GM20431 (cell line): ENCODE measurements around the gene CABP2.
"Not testable (repeated sequence)": the region's sequence is repeated elsewhere in the genome, so short reads cannot be mapped to it uniquely, and the experiment has no call there.

Source experiments
- in situ Hi-C: fragments of 300-500 bp; cut with MseI, MboI; formaldehyde crosslinking; loops from one replicate; pipeline ENCODE4 v1.15.0; 2020; ENCODE audit warnings: low sequenced_read_pairs; ENCODE audit not compliant: unreplicated experiment

Gene CABP2

DNA sequence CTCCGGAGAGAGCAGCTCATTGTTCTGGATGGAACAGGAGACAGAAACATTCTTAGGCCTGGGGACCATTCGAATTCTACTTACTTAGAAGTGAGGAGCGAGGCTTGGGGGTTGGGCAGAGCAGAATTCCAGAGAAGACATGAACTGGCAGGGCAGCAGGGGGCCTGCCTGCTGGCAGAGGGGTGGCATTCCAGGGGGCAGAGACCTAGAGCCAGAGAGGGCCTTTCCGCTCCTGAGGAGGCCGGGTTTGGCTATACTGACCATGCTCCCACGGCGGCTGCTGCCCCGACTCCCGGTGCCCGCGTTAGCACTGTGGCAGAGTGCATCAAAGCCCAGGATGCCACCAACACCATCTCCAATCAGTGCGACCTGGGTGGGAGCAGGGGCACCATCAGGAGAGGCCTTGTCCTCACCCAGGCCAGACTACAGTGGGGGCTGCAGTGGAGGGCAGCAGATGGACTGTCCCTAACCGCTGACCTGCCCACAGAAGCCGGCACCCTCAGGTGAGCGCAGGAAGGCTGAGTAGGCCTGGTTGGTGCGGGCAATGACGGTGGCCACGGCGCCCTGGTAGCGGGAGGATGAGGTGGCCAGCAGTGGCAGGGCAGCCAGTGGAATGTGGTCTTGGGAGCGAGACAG lies 25.5 kb downstream of the CABP2 start:
- in situ Hi-C loops, result no loop called here

DNA sequence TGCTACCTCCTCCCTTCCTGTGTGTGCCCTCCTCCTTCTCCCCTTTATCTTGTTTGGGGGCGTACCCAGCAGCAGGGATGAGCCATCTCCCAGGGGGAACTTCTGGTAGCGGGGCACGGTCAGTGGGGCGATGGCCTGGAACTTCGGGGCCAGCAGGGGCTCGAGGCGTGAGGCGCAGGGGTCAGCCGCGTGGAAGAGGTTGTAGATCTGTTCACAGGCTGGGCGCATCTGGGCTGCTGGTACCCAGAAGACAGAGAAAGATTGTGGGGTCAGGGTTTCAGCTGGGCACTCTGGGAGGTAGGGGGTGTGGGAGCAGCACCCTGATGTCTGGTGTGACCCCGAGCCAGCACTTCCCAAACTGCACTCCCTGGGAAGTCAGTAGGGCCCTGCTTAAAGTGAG lies 27.1 kb downstream of the CABP2 start:
- in situ Hi-C loops, result no loop called here

- in situ Hi-C loops, result no loop called here
These were observed 27.8 kb downstream of the CABP2 start for GRCh38 chr11:67495234-67496005.

- in situ Hi-C loops, result no loop called here
These were observed 28.6 kb downstream of the CABP2 start for GRCh38 chr11:67494371-67495233.

- in situ Hi-C loops, result no loop called here
These were observed 29.5 kb downstream of the CABP2 start for GRCh38 chr11:67493548-67494370.

DNA sequence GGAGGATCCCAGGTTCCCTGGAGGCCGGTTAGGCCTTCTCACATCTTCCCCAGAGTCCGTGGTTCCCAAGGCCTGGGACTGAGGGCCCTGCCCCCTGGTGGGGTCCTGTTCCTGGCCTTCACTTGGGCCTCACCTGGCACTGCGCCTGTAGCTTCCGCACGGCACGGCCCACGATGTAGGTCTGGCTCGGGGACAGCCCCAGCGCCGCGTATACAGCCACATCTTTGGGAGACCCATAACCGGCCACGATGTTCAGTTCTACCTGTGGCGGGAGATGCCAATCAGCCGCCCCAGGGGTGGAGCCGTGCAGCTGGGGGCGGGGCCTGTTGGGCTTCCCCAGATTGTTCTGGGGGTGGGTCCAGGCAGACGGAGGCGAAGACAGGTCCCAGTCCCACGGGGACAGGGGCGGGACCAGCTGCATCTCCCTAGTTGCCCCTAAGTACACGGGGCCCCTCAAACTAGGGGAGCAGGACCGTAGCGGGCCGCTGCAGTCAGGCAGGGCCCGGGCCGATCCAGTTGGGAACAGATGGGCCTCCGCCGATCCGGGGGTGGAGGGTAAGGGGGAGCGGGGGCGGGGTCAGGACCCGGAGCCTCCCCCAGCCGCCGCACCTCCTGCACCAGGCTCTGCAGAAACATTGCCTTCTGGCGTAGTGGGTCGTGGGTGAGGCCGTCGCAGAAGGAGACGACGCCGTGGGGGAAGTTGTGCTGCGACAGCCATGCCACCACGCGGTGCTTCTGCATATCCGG lies 30.3 kb downstream of the CABP2 start:
- in situ Hi-C loops, result no loop called here

DNA sequence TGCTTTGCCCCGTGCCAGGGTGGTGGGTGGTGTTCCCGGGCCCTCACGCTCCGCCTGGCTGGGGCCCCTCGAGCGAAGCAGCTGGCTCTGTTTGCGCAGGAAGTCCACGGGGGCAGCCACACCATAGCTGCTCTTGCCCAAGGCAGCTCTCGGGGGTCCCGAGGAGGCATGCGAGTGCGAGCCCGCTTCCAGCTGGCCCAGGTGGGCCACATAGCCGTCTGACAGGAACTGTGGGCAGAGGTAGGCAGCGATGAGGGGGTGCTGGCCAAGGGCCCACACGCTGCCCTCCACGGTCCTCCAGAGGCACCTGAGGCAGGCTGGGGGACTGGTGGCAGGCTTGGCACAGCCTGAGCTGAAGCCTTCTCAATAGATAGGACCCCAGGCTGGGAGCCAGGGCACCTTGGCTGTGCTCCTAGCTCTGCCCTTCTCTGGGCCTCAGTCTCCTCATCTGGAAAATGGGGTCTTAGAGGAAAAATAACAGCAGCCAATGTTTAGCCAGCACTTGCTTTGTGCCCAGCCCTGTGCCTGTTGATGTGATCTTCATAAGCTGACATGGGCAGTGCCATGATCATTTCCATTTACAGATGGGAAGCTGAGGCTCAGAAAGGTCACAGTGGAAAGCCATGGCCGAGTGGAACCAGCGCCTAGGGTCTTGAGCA lies 31.0 kb downstream of the CABP2 start:
- in situ Hi-C loops, result no loop called here

- in situ Hi-C loops, result no loop called here
These were observed 31.8 kb downstream of the CABP2 start for GRCh38 chr11:67491276-67492068.

DNA sequence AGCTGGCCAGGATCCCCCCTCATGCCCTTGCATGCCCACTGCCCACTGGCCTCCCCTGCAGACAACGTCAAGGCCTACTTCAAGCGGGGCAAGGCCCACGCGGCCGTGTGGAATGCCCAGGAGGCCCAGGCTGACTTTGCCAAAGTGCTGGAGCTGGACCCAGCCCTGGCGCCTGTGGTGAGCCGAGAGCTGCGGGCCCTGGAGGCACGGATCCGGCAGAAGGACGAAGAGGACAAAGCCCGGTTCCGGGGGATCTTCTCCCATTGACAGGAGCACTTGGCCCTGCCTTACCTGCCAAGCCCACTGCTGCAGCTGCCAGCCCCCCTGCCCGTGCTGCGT lies 32.5 kb downstream of the CABP2 start:
- in situ Hi-C loops, result no loop called here

DNA sequence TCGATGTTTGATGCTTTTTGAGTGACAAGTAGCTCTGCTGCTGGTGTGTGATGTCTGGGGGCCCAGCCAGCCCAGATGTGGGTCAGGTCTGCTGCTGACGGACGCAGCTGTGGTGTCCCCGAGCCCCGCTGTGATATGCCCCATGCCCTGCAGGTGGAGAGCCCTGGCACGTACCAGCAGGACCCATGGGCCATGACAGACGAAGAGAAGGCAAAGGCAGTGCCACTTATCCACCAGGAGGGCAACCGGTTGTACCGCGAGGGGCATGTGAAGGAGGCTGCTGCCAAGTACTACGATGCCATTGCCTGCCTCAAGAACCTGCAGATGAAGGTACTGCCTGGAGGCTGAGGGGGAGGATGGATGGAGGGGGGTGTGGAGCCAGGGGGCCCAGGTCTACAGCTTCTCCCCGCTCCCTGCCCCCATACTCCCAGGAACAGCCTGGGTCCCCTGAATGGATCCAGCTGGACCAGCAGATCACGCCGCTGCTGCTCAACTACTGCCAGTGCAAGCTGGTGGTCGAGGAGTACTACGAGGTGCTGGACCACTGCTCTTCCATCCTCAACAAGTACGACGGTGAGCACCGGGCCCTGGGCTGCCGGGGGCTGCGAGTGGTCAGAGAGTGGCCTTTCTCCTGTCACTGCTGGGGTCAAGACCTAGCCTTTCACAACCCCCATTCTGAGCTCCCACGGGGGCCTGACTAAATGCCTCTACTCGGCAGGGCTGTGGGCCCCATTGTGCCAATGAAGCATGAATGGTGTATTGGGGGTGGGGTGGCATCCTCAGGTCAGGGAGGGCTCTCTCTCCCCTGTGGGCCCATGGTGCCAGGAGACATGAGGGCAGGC lies 33.1 kb downstream of the CABP2 start:
- in situ Hi-C loops, result no loop called here

- in situ Hi-C loops, result no loop called here
These were observed 33.9 kb downstream of the CABP2 start for GRCh38 chr11:67489203-67489884.

DNA sequence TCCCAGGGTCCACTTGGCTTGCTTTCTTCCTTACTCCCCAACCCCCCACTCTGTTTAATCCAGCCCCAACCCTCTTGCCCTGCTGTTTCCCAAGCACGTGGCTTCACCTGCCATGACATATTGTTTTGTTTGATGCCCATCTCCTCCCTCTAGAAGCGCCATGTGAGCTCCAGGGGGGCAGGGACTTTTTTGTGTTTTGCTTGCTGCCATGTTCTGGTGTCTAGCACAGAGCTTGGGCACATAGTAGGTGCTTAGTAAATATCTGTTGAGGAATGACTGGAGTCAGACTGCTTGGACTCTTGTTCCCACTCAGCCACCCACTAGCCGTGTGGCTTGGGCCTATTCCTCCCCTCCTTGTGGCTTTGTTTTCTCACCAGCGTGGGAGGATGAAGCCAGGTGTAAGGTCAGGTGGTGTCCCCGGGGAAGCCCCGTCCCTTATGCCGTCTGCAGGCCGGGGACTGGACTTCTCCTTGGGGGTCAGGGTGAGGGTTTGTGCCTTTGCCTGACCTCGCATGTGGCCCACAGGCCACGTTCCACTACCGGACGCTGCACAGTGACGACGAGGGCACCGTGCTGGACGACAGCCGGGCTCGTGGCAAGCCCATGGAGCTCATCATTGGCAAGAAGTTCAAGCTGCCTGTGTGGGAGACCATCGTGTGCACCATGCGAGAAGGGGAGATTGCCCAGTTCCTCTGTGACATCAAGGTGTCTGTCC lies 36.6 kb downstream of the CABP2 start:
- in situ Hi-C loops, result no loop called here

GRCh38 chr11:67485873-67486361 lies 37.3 kb downstream of the CABP2 start:
- in situ Hi-C loops, result not testable (repeated sequence)

DNA sequence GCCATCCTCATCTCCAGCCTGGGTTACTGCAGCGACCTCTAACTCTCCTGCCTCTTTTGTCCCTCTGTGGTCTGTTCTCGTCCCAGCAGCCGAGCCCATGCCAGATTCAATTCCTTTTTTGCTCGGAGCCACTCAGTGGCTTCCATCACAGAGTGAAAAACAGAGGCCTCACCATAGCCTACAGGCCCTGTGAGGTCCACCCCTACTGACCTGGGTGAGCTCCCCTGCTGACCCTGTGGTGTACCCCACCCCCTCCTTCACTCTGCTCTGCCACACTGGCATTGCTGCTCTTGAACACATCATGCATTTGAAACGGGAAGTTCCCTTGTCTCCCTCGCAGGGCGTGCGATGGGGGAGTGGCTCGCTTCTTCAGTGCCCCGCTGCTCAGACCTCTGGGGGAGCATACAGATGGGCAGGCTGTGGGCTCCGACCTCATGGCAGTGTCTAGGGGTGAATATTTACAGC lies 38.4 kb downstream of the CABP2 start:
- in situ Hi-C loops, result no loop called here

DNA sequence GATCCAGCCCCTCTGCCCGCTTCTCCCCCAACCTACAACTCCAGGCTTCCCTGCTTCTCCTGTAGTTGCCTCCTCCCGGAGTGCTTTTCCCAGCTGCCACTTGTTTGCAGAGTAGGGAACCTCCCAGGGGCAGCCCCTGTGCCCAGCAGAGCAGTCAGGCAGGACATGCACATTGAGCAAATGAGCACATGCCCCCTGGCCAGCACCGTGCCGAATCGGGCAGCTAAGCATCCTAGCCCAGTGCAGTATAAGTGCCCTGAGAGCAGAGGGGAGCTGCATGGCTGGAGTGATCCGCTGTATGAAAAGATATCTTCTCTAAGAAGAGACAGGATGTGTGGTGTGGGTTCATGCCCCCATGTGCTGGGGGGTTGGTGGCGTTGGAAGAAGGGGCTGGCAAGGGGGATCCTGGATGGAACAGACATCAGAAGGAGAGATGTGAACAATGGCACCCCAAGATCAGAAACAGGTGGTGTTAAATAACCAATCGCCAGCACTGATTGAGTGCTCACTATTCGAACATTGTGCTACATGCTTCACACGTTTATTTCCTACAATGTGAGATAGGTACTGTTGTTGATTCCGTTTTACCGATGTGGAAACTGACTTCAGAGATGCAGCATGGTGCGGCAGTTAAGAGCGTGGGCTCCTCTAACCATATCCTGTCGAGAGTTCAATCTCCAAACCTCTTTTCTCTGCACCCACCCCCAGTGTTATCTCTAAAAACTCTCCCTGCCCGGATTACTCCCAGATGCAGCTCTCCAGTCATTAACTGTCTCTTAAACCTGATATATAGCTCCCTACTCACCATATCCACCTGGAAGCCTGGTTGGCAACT lies 39.2 kb downstream of the CABP2 start:
- in situ Hi-C loops, result no loop called here
